Measurements from ENCODE around the gene CD34.
"Not testable (repeated sequence)": the region's sequence is repeated elsewhere in the genome, so short reads cannot be mapped to it uniquely, and the experiment has no call there.

The CD34 gene

GRCh38 chr1:207898260-207898659 is 12.7 kb downstream of the CD34 start:
- DNase-seq (ENCODE audit: low spot score) = peak; percentile 13

- DNase-seq (ENCODE audit: low spot score) = peak; percentile 40
Observed at GRCh38 chr1:207897188-207897587, 13.7 kb downstream of the CD34 start.

GRCh38 chr1:207896547-207896946 is 14.4 kb downstream of the CD34 start:
- no peak for DNase-seq (ENCODE audit: low spot score)

- no peak for DNase-seq (ENCODE audit: low spot score)
Observed at GRCh38 chr1:207894704-207895103, 16.2 kb downstream of the CD34 start.

GRCh38 chr1:207893737-207894582 is 17.0 kb downstream of the CD34 start:
- DNase-seq (ENCODE audit: low spot score) = peak; percentile 9

- peak; percentile 13 for DNase-seq (ENCODE audit: low spot score)
Observed at GRCh38 chr1:207892764-207893163, 18.2 kb downstream of the CD34 start.

- DNase-seq (ENCODE audit: low spot score) = peak; percentile 1
Observed at GRCh38 chr1:207891148-207891547, 19.8 kb downstream of the CD34 start.

- DNase-seq (ENCODE audit: low spot score) = no peak
Observed at GRCh38 chr1:207890136-207890738, 20.7 kb downstream of the CD34 start.

GRCh38 chr1:207888652-207889051 is 22.3 kb downstream of the CD34 start:
- DNase-seq (ENCODE audit: low spot score) = no peak

GRCh38 chr1:207887542-207888201 is 23.3 kb downstream of the CD34 start:
- no peak for DNase-seq (ENCODE audit: low spot score)

GRCh38 chr1:207886227-207886626 is 24.7 kb downstream of the CD34 start:
- DNase-seq (ENCODE audit: low spot score) = no peak

- DNase-seq (ENCODE audit: low spot score) = peak; percentile 85
Observed at GRCh38 chr1:207885129-207886032, 25.5 kb downstream of the CD34 start.

- DNase-seq (ENCODE audit: low spot score) = no peak
Observed at GRCh38 chr1:207884266-207885029, 26.5 kb downstream of the CD34 start.

- no peak for DNase-seq (ENCODE audit: low spot score)
Observed at GRCh38 chr1:207883660-207884250, 27.2 kb downstream of the CD34 start.

- DNase-seq (ENCODE audit: low spot score) = no peak
Observed at GRCh38 chr1:207883104-207883651, 27.7 kb downstream of the CD34 start.

- no peak for DNase-seq (ENCODE audit: low spot score)
Observed at GRCh38 chr1:207882692-207883091, 28.2 kb downstream of the CD34 start.

- peak; percentile 24 for DNase-seq (ENCODE audit: low spot score)
Observed at GRCh38 chr1:207878939-207879338, 32.0 kb downstream of the CD34 start.

GRCh38 chr1:207877914-207878313 is 33.0 kb downstream of the CD34 start:
- DNase-seq (ENCODE audit: low spot score) = not testable (repeated sequence)

GRCh38 chr1:207876131-207876530 is 34.8 kb downstream of the CD34 start:
- peak; percentile 44 for DNase-seq (ENCODE audit: low spot score)

- DNase-seq (ENCODE audit: low spot score) = no peak
Observed at GRCh38 chr1:207875532-207875931, 35.4 kb downstream of the CD34 start.

All from ecto neural progenitor cell (in vitro differentiated cells).